ENCODE data around the gene PRSS57. TPM values are rescaled to one million over a fixed set of nuclear protein-coding genes. Genes with fewer than 3 reads are reported as not detected.

PRSS57 gene
- total RNA-seq, 2 experiments from 2014 or later: not detected

Other genes with a start within 250 kb of the PRSS57 start
- gene SHC2, start 234.4 kb downstream of the PRSS57 start, total RNA-seq: not detected
- gene MADCAM1, start 199.0 kb downstream of the PRSS57 start, total RNA-seq: under 1 TPM in 1 of 2 experiments, not detected in 1; 0.15 TPM
- 10 to 100 TPM; 21.6 to 27.1 TPM for gene TPGS1, start 188.0 kb downstream of the PRSS57 start, total RNA-seq
- 10 to 100 TPM; 43.7 to 50.8 TPM for gene CDC34, start 163.7 kb downstream of the PRSS57 start, total RNA-seq
- gene GZMM, start 151.4 kb downstream of the PRSS57 start, total RNA-seq: 10 to 100 TPM; 44.5 to 47.4 TPM
- gene BSG, start 122.9 kb downstream of the PRSS57 start, total RNA-seq: 100 to 1,000 TPM; 233 TPM
- 1 to 10 TPM; 2.6 to 3.2 TPM for gene HCN2, start 105.6 kb downstream of the PRSS57 start, total RNA-seq
- 10 to 100 TPM; 42.1 to 52.3 TPM for gene POLRMT, start 61.9 kb downstream of the PRSS57 start, total RNA-seq
- gene FGF22, start 55.6 kb downstream of the PRSS57 start, total RNA-seq: under 1 TPM in 1 of 2 experiments, not detected in 1; 0.12 TPM
- gene RNF126, start 32.2 kb downstream of the PRSS57 start, total RNA-seq: 10 to 100 TPM; 71.5 to 80.3 TPM
- 1 to 10 TPM; 1.6 to 2.1 TPM for gene FSTL3, start 19.1 kb downstream of the PRSS57 start, total RNA-seq
- gene PALM, start 13.5 kb upstream of the PRSS57 start, total RNA-seq: not detected
- not detected for gene MISP, start 55.7 kb upstream of the PRSS57 start, total RNA-seq
- 100 to 1,000 TPM; 487 to 536 TPM for gene PTBP1, start 102.0 kb upstream of the PRSS57 start, total RNA-seq
- gene PLPPR3, start 126.5 kb upstream of the PRSS57 start, total RNA-seq: not detected
- gene AZU1, start 132.4 kb upstream of the PRSS57 start, total RNA-seq: not detected
- gene PRTN3, start 145.5 kb upstream of the PRSS57 start, total RNA-seq: not detected
- gene ELANE, start 156.9 kb upstream of the PRSS57 start, total RNA-seq: not detected
- gene CFD, start 164.2 kb upstream of the PRSS57 start, total RNA-seq: 1 to 10 TPM; 1.5 to 1.6 TPM
- gene MED16, start 197.7 kb upstream of the PRSS57 start, total RNA-seq: 10 to 100 TPM; 72.5 to 88.1 TPM
- not detected for gene RNU6-9, start 198.0 kb upstream of the PRSS57 start, total RNA-seq
- 100 to 1,000 TPM; 120 to 121 TPM for gene R3HDM4, start 217.8 kb upstream of the PRSS57 start, total RNA-seq
- 1 to 10 TPM in 1 of 2 experiments, under 1 TPM in 1; 0.72 to 1.1 TPM for gene KISS1R, start 221.9 kb upstream of the PRSS57 start, total RNA-seq
- 10 to 100 TPM; 25.8 to 28.4 TPM for gene ARID3A, start 230.6 kb upstream of the PRSS57 start, total RNA-seq

All from activated CD4-positive, alpha-beta T cell treated with anti-CD3 and anti-CD28 coated beads, Interleukin-2, amount 10 ng/mL, durations not matched to agents 7 days and 5 days (primary cell).